GM19025 (cell line): ENCODE results near the gene MIP.
"Not testable (repeated sequence)": the region's sequence is repeated elsewhere in the genome, so short reads cannot be mapped to it uniquely, and the experiment has no call there.

Experiments
- ATAC-seq: cut with Tn5 transposase; IDR thresholded peaks from one replicate; pipeline ENCODE4 v1.9.1; 2021; ENCODE audit warnings: mild to moderate bottlenecking, low read depth, moderate library complexity; ENCODE audit not compliant: unreplicated experiment

MIP gene

DNA sequence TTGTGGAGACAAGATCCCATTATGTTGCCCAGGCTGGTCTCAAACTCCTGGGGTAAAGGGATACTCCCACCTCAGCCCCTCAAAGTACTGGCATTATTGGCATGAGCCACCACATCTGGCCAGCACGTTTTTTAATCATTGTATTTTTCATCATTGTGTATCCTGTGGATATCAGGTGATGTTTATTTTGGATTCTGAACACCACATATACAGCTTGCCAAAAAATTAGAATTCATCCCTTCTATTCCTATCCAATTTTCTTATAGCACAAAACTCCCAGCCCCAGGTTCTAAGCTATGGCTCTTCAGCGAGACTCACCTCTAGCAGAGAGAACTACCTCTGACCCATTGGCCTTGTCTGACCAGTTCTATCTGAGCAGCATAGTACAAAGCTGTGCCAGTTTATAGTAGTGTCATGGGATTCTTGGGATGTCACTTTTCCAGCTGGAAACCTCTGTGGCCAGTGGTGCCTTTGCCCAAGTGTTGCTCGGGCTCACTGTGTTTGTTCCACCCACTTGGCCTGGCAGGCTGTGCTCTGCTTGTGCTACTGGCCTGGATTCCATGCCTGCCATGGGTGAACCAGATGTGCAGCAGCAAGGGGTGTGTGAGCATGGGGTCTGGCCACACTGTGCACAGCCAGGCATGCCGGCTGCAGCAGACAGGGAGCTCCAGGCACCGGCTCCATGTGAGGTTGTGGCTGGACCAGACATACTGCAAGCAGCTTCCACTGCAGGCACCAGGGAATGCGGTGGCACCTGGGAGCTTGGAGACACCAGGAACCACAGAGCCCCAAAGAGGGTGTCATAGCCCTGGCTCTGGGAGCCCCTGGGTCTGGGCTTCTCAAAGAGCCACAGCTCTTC, 42.4 kb downstream of the MIP start:
- ATAC-seq = no peak

DNA sequence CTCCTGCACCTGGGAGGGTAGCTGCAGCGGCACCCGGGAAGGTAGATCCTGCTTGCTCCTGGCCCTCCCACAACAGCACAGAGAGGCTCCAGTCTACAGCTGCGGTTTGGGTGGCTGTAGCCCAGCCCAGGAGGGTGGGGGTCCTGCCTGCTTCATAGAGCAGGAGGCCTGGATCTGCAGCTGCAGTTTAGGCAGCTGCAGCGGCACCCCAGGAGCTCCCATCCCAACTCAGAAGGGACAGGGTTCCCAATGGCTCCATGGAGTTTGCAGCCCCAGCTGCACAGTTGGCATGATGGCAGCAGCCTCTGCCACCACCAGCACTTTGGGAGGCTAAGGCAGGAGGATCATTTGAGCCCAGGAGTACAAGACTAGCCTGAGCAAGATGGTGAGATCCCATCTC, 43.7 kb downstream of the MIP start:
- no peak for ATAC-seq

- ATAC-seq = no peak
Observed at GRCh38 chr12:56408799-56409417, 45.5 kb downstream of the MIP start.

DNA sequence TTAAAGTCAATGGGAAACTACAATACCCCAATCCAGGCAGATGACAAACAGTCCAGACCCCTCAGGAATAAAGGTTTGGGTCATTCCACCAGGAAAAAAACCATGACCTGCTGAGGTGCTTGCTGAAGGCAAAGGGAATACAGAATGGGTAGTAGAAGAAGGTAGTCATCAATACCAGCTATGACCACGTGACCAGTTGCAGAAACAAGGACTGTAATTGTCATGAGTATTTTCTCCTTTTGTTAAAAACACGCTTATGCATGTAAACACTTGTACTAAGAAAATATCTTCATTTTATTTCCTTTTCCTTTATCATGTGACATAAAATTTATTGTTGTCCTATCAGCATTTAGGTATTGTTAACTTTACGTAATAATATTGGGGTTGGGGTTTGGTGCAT, 50.2 kb downstream of the MIP start:
- ATAC-seq = not testable (repeated sequence)

DNA sequence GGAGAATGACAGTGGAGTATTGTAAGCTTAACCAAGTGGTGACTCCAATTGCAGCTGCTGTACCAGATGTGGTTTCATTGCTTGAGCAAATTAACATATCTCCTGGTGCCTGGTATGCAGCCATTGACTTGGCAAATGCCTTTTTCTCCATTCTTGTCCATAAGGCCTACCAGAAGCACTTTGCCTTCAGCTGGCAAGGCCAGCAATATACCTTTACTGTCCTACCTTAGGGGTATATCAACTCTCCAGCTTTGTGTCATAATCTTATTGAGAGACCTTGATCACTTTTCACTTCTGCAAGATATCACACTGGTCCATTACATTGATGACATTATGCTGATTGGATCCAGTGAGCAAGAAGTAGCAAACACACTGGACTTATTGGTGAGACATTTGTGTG, 52.8 kb downstream of the MIP start:
- ATAC-seq = not testable (repeated sequence)

GRCh38 chr12:56401125-56401524, 53.3 kb downstream of the MIP start:
- not testable (repeated sequence) for ATAC-seq
